ENCODE measurements around the gene SLC6A3. TPM values are rescaled to one million over a fixed set of nuclear protein-coding genes. Genes with fewer than 3 reads are reported as not detected.

Gene SLC6A3
- total and polyA plus RNA-seq, 2 donors (not counting 3 experiments of a cell fraction or from before 2014, with no cell fraction given) = not detected

DNA sequence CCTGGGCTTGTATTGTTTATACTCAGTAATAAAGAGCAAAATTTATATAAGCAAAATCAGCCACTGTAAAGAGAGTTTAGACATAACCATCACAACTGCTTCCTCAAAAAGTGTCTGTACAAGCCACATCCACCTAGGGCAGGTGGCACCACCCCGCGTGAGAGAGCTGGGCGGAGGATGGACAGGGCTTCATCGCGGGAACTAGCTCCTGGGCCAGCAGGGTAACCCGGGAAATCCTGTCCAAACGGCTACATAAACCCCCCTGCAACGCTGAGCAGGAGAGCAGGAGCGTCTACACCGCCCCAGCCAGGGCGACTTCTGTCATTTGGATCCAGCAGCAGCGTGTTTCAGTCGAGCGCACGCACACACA is 1.3 kb downstream of the SLC6A3 start:
- Histone ChIP-seq H3K27me3 (ENCODE audit: control insufficient read depth in 2 of 2, insufficient read depth in 2 of 2, low read length in 2 of 2) (peaks cover 35 to 39% of the 10 kb centered on the region in 2 experiments), H3K9ac (replicated peaks; ENCODE audit: extremely low read depth, insufficient read depth, low read length) (no peak overlapping the region), H3K4me2 (ENCODE audit: insufficient read depth, low read length) (no peak overlapping the region), H3K4me1 (ENCODE audit: control insufficient read depth, extremely low read depth, insufficient read depth, low read length) (no peaks in the 10 kb centered on the region), H4K20me1 (replicated peaks; ENCODE audit: control insufficient read depth, extremely low read depth, insufficient read depth, low read length) (no peaks in the 10 kb centered on the region), H3K4me3 (replicated peaks in 1 of 3; ENCODE audit: insufficient read depth in 1 of 3, low read depth in 1 of 3, low read length in 3 of 3) (no peak overlapping the region), H3K27ac (ENCODE audit: insufficient read depth, low read depth, low read length) (no peak overlapping the region), H3K36me3 (ENCODE audit: control insufficient read depth in 2 of 2, extremely low read depth in 1 of 2, insufficient read depth in 2 of 2, low read length in 2 of 2) (no peaks in the 10 kb centered on the region), H3K9me1 (replicated peaks; ENCODE audit: control insufficient read depth, extremely low read depth, insufficient read depth, low read length) (no peaks in the 10 kb centered on the region), H3K9me3 (replicated peaks; ENCODE audit: control insufficient read depth, insufficient read depth, low read length) (no peaks in the 10 kb centered on the region), H3K79me2 (ENCODE audit: control insufficient read depth, insufficient read depth, low read length) (no peaks in the 10 kb centered on the region), H2AFZ (ENCODE audit: low read depth, low read length) (no peak overlapping the region)
- ChIA-PET POLR2A (no interaction called here), CTCF (no interaction called here)
- no peak for TF ChIP-seq MYC (IDR thresholded peaks at IDR 0.05; ENCODE audit: low read depth, low read length)
- TF ChIP-seq POLR2AphosphoS5 (IDR thresholded peaks at IDR 0.05; ENCODE audit: insufficient read depth, low read depth, low read length) = no peak
- no peak for TF ChIP-seq JUN (IDR thresholded peaks at IDR 0.05; ENCODE audit: borderline replicate concordance, insufficient read depth, insufficient read length, low read depth)
- TF ChIP-seq FOS (IDR thresholded peaks at IDR 0.05; ENCODE audit: borderline replicate concordance, insufficient read depth, low read length) = no peak
- TF ChIP-seq, protein P1, sequence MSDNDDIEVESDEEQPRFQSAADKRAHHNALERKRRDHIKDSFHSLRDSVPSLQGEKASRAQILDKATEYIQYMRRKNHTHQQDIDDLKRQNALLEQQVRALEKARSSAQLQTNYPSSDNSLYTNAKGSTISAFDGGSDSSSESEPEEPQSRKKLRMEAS (IDR thresholded peaks at IDR 0.05; ENCODE audit: insufficient read depth, insufficient read length) = no peak
- TF ChIP-seq GATA2 (IDR thresholded peaks at IDR 0.05; ENCODE audit: insufficient read depth, insufficient read length, low read depth, low read length) = no peak
- TF ChIP-seq, protein P2, sequence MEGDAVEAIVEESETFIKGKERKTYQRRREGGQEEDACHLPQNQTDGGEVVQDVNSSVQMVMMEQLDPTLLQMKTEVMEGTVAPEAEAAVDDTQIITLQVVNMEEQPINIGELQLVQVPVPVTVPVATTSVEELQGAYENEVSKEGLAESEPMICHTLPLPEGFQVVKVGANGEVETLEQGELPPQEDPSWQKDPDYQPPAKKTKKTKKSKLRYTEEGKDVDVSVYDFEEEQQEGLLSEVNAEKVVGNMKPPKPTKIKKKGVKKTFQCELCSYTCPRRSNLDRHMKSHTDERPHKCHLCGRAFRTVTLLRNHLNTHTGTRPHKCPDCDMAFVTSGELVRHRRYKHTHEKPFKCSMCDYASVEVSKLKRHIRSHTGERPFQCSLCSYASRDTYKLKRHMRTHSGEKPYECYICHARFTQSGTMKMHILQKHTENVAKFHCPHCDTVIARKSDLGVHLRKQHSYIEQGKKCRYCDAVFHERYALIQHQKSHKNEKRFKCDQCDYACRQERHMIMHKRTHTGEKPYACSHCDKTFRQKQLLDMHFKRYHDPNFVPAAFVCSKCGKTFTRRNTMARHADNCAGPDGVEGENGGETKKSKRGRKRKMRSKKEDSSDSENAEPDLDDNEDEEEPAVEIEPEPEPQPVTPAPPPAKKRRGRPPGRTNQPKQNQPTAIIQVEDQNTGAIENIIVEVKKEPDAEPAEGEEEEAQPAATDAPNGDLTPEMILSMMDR (IDR thresholded peaks at IDR 0.05; ENCODE audit: extremely low read depth in 1 of 2, insufficient read depth in 1 of 2, low read depth in 1 of 2, low read length in 2 of 2) = no peak
- TF ChIP-seq EZH2 (IDR thresholded peaks at IDR 0.05; ENCODE audit: borderline replicate concordance, low read depth, low read length, severe bottlenecking) = no peak
- TF ChIP-seq POLR2A (IDR thresholded peaks at IDR 0.05; ENCODE audit: low read depth, low read length) = no peak
- intact Hi-C loops (cut with micrococcal nuclease) = no loop called here
- FAIRE-seq (no peak), DNase-seq (ENCODE audit: low read depth, low spot score) (no peak)
- dilution Hi-C loops (cut with MboI; ENCODE audit: extremely low pct_ligation_motif_present, low sequenced_read_pairs) = no loop called here
- BruUV-seq (replicated peaks) = no TSS peak
